Prostate gland (tissue), 2 donors: ENCODE measurements around the gene MAP2K7.

Source experiments
- POLR2AphosphoS5 ChIP-seq: sonication (generic); formaldehyde crosslinking; IDR thresholded peaks from one replicate; pipeline ENCODE4 v1.6.1; 2017; ENCODE audit warnings: antibody characterized with exemption
- TF ChIP-seq, protein P1 (sequence below), 4 experiments: fragments of 200-600 bp in 2 of 4; fragments of 450-650 bp in 2 of 4; sonication (generic) in 2 of 4; IDR thresholded peaks; 1 replicate in 3 of 4; 2 replicates in 1 of 4; pipeline ENCODE4 v1.5.1; 2016 to 2019; ENCODE audit warnings: antibody characterized with exemption in 4 of 4, mild to moderate bottlenecking in 2 of 4, moderate library complexity in 2 of 4

DNA sequence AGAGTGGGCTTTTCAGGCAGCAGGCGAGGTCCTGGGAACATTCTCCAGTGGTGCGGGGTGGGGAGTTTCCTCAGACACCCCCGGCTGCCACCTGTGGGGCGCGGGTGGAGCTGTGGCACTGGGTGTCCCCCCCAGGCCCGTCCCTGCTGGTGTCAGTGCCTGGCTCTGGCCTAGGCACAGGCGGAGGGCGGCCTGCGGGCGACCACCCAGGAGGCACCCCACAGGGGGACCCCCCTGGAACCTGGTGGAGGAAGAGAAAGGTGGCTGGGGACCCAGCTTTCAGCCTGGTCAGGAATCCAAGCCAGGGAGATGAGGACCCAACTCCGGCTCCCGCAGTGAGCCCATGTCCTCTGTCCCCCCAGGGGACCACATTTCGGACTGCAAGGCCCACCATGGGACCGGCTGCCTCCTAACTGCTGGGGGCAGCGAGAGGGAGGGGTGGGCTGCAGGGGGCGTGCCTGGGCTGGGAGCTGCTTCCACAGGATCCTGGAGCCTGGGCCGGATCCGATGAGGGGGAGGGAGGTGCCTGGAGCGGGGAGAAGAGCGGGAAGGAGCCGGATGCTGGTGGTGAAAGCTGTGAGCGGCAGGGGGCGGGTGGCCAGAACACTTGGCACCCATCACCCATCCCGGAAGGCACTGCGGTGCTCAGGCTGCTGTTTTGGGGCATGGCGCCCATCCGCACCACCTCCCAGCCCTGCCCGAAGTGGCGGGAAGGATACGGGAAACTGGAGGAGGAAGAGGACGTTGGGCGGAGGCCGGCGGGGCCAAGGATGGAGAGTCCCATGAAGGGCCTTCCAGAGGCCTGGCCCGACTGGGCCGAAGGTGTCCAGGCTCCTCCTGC lies 27.8 kb downstream of the MAP2K7 start:
- TF ChIP-seq, protein P1, sequence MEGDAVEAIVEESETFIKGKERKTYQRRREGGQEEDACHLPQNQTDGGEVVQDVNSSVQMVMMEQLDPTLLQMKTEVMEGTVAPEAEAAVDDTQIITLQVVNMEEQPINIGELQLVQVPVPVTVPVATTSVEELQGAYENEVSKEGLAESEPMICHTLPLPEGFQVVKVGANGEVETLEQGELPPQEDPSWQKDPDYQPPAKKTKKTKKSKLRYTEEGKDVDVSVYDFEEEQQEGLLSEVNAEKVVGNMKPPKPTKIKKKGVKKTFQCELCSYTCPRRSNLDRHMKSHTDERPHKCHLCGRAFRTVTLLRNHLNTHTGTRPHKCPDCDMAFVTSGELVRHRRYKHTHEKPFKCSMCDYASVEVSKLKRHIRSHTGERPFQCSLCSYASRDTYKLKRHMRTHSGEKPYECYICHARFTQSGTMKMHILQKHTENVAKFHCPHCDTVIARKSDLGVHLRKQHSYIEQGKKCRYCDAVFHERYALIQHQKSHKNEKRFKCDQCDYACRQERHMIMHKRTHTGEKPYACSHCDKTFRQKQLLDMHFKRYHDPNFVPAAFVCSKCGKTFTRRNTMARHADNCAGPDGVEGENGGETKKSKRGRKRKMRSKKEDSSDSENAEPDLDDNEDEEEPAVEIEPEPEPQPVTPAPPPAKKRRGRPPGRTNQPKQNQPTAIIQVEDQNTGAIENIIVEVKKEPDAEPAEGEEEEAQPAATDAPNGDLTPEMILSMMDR (IDR thresholded peaks at IDR 0.05), result no peak
- TF ChIP-seq POLR2AphosphoS5, result no peak
